RPMI8226 (cell line): ENCODE data around the gene CALB2.

Source experiments
- DNase-seq: peaks from one replicate; pipeline ENCODE4 v3.0.0-alpha.2; 2015

The CALB2 gene

GRCh38 chr16:71429581-71429980 is 71.1 kb downstream of the CALB2 start:
- DNase-seq: no peak

- no peak for DNase-seq
Measured at GRCh38 chr16:71430744-71431143, 72.2 kb downstream of the CALB2 start.

- no peak for DNase-seq
Measured at GRCh38 chr16:71431176-71431575, 72.7 kb downstream of the CALB2 start.

GRCh38 chr16:71431991-71432390 is 73.5 kb downstream of the CALB2 start:
- DNase-seq: no peak

GRCh38 chr16:71432906-71433305 is 74.4 kb downstream of the CALB2 start:
- no peak for DNase-seq

- DNase-seq: no peak
Measured at GRCh38 chr16:71436473-71436872, 78.0 kb downstream of the CALB2 start.

GRCh38 chr16:71439523-71439922 is 81.0 kb downstream of the CALB2 start:
- DNase-seq: no peak
